A673 (cell line): ENCODE measurements around the gene EGLN3. TPM values are rescaled to one million over a fixed set of nuclear protein-coding genes. Genes with fewer than 3 reads are reported as not detected.

Experiments
- BruUV-seq: library from RNA; stranded (reverse); fragments of 400-500 nt; replicated peaks from 2 replicates; lab custom pipeline; 2021; lab: Mats Ljungman, UMichigan
- CTCF ChIA-PET: fragments of 300-600 bp; sonication (Branson Sonifier 250); formaldehyde crosslinking; loops from one replicate; lab custom pipeline; 2022; ENCODE audit warnings: antibody characterized with exemption; lab: Charles Lee
- POLR2A ChIA-PET: fragments of 300-600 bp; sonication (Branson Sonifier 250); formaldehyde crosslinking; loops from one replicate; lab custom pipeline; 2022; ENCODE audit warnings: antibody characterized with exemption; ENCODE audit not compliant: low non-redundant PET; lab: Charles Lee
- DNase-seq: peaks from one replicate; pipeline ENCODE4 v3.0.0-alpha.2; 2015; ENCODE audit warnings: low spot score
- H3K27ac ChIP-seq: fragments of 200-600 bp; sonication (generic); 2 replicates; pipeline ENCODE4 v1.5.1; 2016; ENCODE audit warnings: mixed run types, low read depth, mild to moderate bottlenecking, mixed read lengths, antibody characterized with exemption, low read length; ENCODE audit not compliant: poor library complexity, severe bottlenecking
- H3K27me3 ChIP-seq: fragments of 200-600 bp; sonication (generic); replicated peaks from 2 replicates; pipeline ENCODE4 v1.6.1; 2017; ENCODE audit warnings: mixed run types, low read depth, mild to moderate bottlenecking, mixed read lengths, antibody characterized with exemption, low read length; ENCODE audit not compliant: insufficient read depth, poor library complexity
- H3K36me3 ChIP-seq: fragments of 200-600 bp; sonication (generic); 2 replicates; pipeline ENCODE4 v1.6.1; 2016; ENCODE audit warnings: mixed run types, mild to moderate bottlenecking, mixed read lengths, antibody characterized with exemption, low read length; ENCODE audit not compliant: insufficient read depth, poor library complexity, severe bottlenecking
- H3K4me1 ChIP-seq: fragments of 200-600 bp; sonication (generic); 2 replicates; pipeline ENCODE4 v1.6.1; 2017; ENCODE audit warnings: mixed run types, mild to moderate bottlenecking, mixed read lengths, antibody characterized with exemption, low read length; ENCODE audit not compliant: insufficient read depth, poor library complexity, severe bottlenecking
- H3K4me3 ChIP-seq: fragments of 200-600 bp; sonication (generic); 2 replicates; pipeline ENCODE4 v1.5.1; 2016; ENCODE audit warnings: low read depth, mixed run types, mild to moderate bottlenecking, mixed read lengths, low read length; ENCODE audit not compliant: poor library complexity, severe bottlenecking
- H3K9me3 ChIP-seq: fragments of 200-600 bp; sonication (generic); 2 replicates; pipeline ENCODE4 v1.6.1; 2016; ENCODE audit warnings: mixed run types, low read depth, mild to moderate bottlenecking, mixed read lengths, antibody characterized with exemption, low read length; ENCODE audit not compliant: poor library complexity, severe bottlenecking
- CTCF ChIP-seq: fragments of 300-800, 200-600 bp; sonication (generic); conservative IDR thresholded peaks from 2 replicates; pipeline ENCODE4 v1.5.1; 2017; ENCODE audit warnings: low read depth, mild to moderate bottlenecking, antibody characterized with exemption, low read length, moderate library complexity, mixed read lengths
- EZH2 ChIP-seq: fragments of 200-600 bp; sonication (generic); IDR thresholded peaks from 2 replicates; pipeline ENCODE4 v1.6.1; 2017; ENCODE audit warnings: borderline replicate concordance, low read depth, mild to moderate bottlenecking, mixed read lengths, antibody characterized with exemption, low read length; ENCODE audit not compliant: poor library complexity, severe bottlenecking
- intact Hi-C: fragments of 100-400 bp; cut with micrococcal nuclease; formaldehyde crosslinking; loops from one replicate; pipeline ENCODE4 v1.10.0; 2022; ENCODE audit not compliant: unreplicated experiment
- total RNA-seq: library from RNA; stranded (reverse); gene quantifications from 2 replicates; pipeline ENCODE4 v1.2.3, GENCODE V29; 2021

The EGLN3 gene
- total RNA-seq, 1 experiment from 2014 or later: 2.4 TPM

DNA sequence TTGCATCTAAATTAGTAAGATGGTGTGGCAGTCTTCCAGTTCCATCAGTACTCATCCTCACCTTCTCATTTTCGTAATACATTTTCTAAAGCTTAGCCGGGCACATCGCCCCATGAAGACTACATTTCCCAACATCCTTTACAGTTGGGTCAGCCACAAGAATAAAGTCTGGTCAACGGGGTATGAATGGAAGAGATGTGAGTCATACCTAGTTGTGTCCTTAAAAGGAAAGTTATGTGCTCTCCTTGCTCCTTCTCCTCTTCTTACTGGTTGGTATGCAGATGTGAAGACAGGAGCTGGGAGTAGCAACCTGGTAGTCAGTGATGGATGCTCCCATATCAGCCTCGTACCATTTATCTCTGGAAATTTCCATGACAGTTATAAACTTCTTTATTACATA is 35.9 kb upstream of the EGLN3 start:
- no peak overlapping the region for H3K4me3 ChIP-seq
- ChIA-PET POLR2A (no interaction called here), CTCF (no interaction called here)
- H3K9me3 ChIP-seq: no peaks in the 10 kb centered on the region
- no peaks in the 10 kb centered on the region for H3K4me1 ChIP-seq
- BruUV-seq: no TSS peak
- intact Hi-C loops: no loop called here
- DNase-seq: peak; percentile 22
- no peak overlapping the region for H3K27ac ChIP-seq
- TF ChIP-seq CTCF (no peak), EZH2 (no peak)
- no peaks in the 10 kb centered on the region for H3K36me3 ChIP-seq
- no peaks in the 10 kb centered on the region for H3K27me3 ChIP-seq

- Histone ChIP-seq H3K4me3 (no peak overlapping the region), H3K27ac (no peak overlapping the region), H3K4me1 (no peaks in the 10 kb centered on the region), H3K36me3 (no peaks in the 10 kb centered on the region), H3K27me3 (no peaks in the 10 kb centered on the region), H3K9me3 (no peaks in the 10 kb centered on the region)
- TF ChIP-seq CTCF (no peak), EZH2 (no peak)
- ChIA-PET POLR2A (no interaction called here), CTCF (no interaction called here)
- DNase-seq: no peak
- no TSS peak for BruUV-seq
- intact Hi-C loops: no loop called here
Measured at GRCh38 chr14:33985242-33985641, 34.4 kb upstream of the EGLN3 start.

DNA sequence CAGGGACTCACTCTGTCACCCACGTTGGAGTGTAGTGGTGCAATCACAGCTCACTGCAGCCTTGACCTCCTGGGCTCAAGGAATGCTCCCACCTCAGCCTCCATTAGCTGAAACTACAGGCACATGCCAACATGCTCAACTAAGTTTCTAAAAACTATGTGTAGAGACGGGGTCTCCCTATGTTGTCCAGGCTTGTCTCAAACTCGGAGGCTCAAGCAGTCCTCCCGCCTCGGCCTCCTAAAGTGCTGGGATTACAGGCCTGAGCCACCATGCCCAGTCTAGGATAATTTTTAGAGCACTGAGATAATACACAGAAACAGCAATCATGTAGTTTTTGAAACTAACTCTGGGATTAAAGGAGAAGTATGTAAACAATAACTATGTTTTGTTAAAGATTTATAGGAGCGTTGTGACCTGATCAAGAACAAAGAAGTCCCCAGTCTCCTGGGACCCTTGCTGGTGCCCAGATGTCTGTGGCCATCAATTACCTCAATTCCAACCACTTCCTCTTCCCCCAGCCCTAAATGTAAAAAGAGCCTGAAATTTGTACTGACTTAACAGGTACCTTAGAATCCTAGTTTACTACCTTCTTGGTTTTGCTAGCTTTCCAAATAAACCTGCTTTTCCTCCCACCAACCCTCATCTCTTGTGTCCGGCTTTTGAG is 28.9 kb upstream of the EGLN3 start:
- H3K27me3 ChIP-seq: no peaks in the 10 kb centered on the region
- no peak overlapping the region for H3K27ac ChIP-seq
- CTCF ChIA-PET: no interaction called here
- POLR2A ChIA-PET: no interaction called here
- no peak for DNase-seq
- no TSS peak for BruUV-seq
- no peak for TF ChIP-seq CTCF
- TF ChIP-seq EZH2: no peak
- no peaks in the 10 kb centered on the region for H3K9me3 ChIP-seq
- intact Hi-C loops: no loop called here
- no peaks in the 10 kb centered on the region for H3K36me3 ChIP-seq
- no peaks in the 10 kb centered on the region for H3K4me1 ChIP-seq
- H3K4me3 ChIP-seq: no peak overlapping the region
